Activated CD8-positive, alpha-beta memory T cell treated with anti-CD3 and anti-CD28 coated beads for 48 hours (primary cell): ENCODE data around the gene KCNN2.

Source experiments
- DNase-seq, 3 experiments: peaks; one replicate each; pipeline ENCODE4 v3.0.0-alpha.2; 2020; ENCODE audit warnings: low read depth in 2 of 3, low spot score in 2 of 3

Gene KCNN2

GRCh38 chr5:114362197-114362976 is 517 bp downstream of the KCNN2 start:
- no peak for DNase-seq

DNA sequence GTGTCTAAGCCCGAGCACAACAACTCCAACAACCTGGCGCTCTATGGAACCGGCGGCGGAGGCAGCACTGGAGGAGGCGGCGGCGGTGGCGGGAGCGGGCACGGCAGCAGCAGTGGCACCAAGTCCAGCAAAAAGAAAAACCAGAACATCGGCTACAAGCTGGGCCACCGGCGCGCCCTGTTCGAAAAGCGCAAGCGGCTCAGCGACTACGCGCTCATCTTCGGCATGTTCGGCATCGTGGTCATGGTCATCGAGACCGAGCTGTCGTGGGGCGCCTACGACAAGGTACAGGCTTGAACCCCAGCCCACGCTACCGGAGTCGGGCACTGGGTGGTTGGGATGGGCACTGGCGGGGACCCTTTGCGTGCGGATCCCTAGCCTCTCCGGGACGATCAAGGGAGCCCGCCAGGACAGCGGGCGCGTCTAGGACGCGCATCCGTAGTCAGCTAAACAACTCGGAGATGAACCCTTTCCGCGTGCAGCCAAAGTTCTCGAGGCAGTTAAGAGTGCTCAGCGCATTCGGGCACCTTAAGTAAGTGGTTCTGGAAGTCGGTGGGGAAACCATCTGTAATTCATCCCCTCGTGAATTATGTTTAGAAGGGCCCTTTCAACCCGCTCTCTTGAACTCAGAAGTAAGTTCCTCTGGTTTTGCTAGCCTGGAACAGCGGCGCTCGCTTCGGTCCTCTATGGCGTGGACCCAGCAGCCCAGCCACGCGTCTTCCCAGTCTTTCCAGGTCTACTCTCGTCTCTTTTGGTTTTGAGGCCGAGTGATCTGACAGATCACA is 1.3 kb downstream of the KCNN2 start:
- no peak for DNase-seq

DNA sequence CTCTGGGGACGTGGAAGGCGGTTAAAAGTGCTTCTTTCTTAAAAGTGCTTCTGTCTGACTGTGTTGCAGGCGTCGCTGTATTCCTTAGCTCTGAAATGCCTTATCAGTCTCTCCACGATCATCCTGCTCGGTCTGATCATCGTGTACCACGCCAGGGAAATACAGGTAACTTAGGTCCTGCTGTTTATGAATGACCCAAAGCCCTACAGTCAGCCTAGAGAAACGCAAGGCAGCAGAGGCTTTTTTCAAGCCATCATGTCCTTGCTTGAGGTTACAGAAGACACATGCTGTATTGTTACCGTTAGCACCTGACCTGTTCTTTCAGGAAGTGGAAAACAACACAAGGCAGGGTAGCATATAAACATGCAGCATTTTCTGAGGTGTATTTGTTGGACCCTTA is 2.0 kb downstream of the KCNN2 start:
- DNase-seq, result no peak

GRCh38 chr5:114367029-114367428 is 5.2 kb downstream of the KCNN2 start:
- no peak for DNase-seq

- no peak for DNase-seq
Measured at GRCh38 chr5:114369680-114370417, 8.0 kb downstream of the KCNN2 start.

GRCh38 chr5:114377050-114377844 is 15.4 kb downstream of the KCNN2 start:
- DNase-seq, result no peak

- DNase-seq, result no peak
Measured at GRCh38 chr5:114377946-114378345, 16.1 kb downstream of the KCNN2 start.

DNA sequence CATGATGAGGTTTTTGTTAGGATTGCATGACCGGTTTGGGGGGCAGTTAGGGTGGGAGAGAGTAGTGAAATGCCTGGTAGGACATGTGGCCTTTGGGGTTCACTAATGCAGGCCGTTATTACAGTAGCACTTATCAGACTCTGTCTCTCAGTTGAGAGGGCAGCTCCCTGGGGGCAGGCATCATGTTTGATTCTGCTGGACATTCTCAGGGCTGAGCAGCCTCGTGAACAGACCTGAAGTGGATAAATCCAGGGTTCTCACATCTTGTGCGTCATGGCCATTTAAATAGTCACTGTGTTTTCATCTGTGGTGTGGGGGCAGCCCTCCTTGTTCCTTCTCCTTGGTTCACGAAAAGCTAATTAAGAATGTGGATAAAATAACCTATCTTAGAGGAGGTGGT is 18.9 kb downstream of the KCNN2 start:
- DNase-seq, result no peak

- DNase-seq, result no peak
Measured at GRCh38 chr5:114387433-114387832, 25.6 kb downstream of the KCNN2 start.

DNA sequence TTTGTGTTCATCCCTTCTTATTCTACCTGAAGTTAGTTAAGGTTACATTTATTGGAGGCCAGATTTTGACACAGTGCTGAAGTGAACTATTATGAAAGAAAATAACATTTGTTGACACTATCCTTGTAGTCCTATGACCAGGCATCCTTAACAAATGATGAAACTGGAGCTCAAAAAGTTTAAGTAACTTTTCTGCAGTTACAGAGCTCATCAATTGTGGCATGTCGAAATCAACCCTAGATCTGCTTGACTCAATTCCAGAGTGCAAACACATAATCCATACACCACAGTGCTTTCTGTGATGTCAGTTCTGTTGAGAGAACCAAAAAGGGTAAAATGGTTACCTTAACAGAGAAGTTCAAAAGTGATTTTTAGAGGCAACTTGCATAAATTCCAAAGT is 28.6 kb downstream of the KCNN2 start:
- no peak for DNase-seq

DNA sequence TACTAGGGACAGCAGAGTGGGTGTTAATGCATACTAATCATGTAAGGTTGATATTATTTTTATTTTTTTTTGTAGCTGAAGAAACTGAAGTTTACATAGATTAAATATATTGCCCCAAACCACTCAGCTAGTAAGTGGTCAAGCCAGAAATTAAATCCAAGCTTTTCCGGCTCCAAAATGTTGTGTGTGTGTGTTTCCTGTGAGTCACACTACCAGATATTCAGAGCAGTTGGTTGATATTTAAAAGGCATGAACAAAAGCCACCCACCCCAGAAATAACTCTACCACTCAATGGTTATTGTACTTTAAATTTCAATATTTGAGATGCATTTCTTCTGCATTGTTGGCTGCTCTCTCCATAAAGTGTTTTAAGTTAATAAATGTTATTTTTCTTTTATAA is 29.5 kb downstream of the KCNN2 start:
- DNase-seq, result no peak

DNA sequence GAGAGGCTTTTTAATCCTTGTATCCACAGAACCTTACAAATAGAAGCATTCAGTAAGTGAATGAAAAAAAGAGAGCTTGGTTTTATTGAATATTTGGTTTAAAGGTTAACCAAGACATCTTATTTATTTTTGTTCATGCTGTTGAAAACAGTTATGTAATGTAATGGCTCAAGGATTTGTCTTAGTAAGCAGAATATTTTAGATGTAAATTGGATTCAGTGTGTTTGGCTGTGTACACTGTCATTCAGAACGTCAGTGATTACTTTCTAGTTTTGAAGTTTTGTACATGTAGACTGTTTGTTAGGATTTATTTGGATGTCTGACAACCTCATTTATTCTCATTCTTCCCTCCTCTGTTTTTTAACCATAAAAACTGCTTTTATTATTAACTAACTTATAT is 31.3 kb downstream of the KCNN2 start:
- DNase-seq, result no peak

GRCh38 chr5:114402206-114402605 is 40.3 kb downstream of the KCNN2 start:
- DNase-seq, result no peak

DNA sequence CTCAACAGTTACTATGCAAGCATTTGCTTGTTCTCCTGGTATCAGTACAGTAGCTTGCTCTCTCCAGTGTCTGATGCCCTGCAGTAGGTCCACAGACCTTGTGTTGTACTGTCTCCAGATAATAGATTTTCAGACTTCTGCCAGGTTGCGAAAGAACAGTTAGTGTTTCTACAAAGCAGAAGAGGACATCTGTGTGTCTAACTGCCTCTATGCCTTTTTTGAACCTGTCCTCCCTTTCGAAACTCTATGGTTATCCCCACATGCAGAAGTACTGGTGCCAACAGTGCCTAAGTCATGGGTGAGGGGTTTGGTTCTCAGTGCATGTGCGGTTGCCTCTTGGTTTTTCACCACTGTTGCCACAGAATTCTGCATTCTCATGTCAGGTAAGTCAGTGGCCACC is 45.9 kb downstream of the KCNN2 start:
- DNase-seq, result no peak

GRCh38 chr5:114408847-114409246 is 47.0 kb downstream of the KCNN2 start:
- DNase-seq, result no peak

- DNase-seq, result no peak
Measured at GRCh38 chr5:114411380-114411931, 49.6 kb downstream of the KCNN2 start.

DNA sequence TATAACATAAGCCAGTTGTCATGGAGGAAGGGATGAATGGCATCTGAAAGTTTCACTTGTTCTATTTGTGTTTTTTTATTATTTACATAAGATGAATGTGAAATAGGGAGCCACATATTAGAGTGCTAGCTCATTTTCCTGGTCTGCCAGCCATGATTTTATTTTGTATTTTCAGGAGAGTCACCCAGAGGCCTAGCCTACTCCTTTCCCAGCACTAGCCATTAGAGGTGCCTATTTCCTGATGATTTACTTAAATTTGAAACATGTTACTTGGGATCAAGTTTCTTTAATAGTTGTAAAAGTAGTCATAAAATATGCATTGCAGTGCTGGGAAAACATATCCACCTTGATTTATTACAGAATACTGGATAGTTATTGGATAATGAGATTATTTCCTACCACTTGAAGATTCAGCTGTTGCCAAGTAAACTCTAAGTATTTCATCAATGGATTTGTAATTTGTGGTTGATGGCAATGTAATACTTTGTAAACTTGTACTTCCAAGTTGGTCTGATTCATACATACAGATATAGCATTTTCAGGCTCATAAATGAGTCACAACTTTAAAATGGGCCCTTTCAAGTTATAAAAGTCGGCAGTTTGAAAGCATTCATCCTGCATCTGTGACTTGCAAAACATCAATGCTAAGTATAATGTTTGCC is 50.8 kb downstream of the KCNN2 start:
- no peak for DNase-seq

GRCh38 chr5:114415760-114416159 is 53.9 kb downstream of the KCNN2 start:
- DNase-seq, result no peak

- no peak for DNase-seq
Measured at GRCh38 chr5:114416254-114416653, 54.4 kb downstream of the KCNN2 start.

DNA sequence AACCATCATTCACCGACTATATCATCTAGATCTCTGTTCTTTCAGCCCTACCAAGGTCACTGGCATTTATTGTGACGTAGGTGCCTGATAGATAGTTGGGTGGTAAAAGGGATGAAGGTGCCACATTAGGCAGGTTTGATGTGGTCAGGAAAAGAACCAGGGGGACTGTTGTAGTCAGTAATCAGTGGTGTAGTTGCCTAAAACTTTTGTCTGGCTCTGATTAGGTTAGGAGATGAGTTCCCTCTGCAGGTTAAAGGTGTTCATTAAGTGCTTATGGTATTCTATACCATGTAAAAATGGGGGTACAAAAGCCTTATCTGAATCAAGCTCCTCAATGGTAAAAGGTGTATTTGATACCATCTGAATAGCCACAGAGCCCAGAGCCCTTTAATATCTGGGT is 55.6 kb downstream of the KCNN2 start:
- no peak for DNase-seq
